HL-60 (cell line): ENCODE measurements around the gene TARDBP.
"Not testable (repeated sequence)": the region's sequence is repeated elsewhere in the genome, so short reads cannot be mapped to it uniquely, and the experiment has no call there.

Experiments
- CTCF ChIP-seq: IDR thresholded peaks from one replicate; pipeline ENCODE4 v1.5.1; 2011; ENCODE audit warnings: low read length, control low read depth, inconsistent platforms; ENCODE audit not compliant: insufficient read depth
- GABPA ChIP-seq: IDR thresholded peaks from 2 replicates; pipeline ENCODE4 v1.6.1; 2012; ENCODE audit warnings: low read depth
- POLR2AphosphoS5 ChIP-seq: IDR thresholded peaks from 2 replicates; pipeline ENCODE4 v1.6.1; 2012; ENCODE audit warnings: low read depth
- REST ChIP-seq: IDR thresholded peaks from 2 replicates; pipeline ENCODE4 v1.6.1; 2012; ENCODE audit warnings: low read depth; ENCODE audit not compliant: insufficient replicate concordance

GRCh38 chr1:11019358-11019757 lies 6.9 kb downstream of the TARDBP start:
- not testable (repeated sequence) for TF ChIP-seq CTCF, GABPA, REST, POLR2AphosphoS5
